H9 (cell line): ENCODE data around the gene SPOUT1. TPM values are rescaled to one million over a fixed set of nuclear protein-coding genes. Genes with fewer than 3 reads are reported as not detected.

ENCODE experiments used
- DNase-seq: peaks from one replicate; pipeline ENCODE4 v3.0.0-alpha.2; 2017
- H2AFZ ChIP-seq: one replicate; pipeline ENCODE4 v1.6.1; 2013; ENCODE audit warnings: mild to moderate bottlenecking, low read length, control low read depth, moderate library complexity
- H2AK5ac ChIP-seq: 2 replicates; pipeline ENCODE4 v1.6.1; 2013; ENCODE audit warnings: low read length, control low read depth, mixed read lengths; ENCODE audit not compliant: insufficient read length
- H2BK120ac ChIP-seq: one replicate; pipeline ENCODE4 v1.6.1; 2013; ENCODE audit warnings: low read depth, mild to moderate bottlenecking, low read length, control low read depth, inconsistent platforms; ENCODE audit not compliant: poor library complexity, severe bottlenecking
- H2BK12ac ChIP-seq: 2 replicates; pipeline ENCODE4 v1.6.1; 2013; ENCODE audit warnings: low read length, control low read depth, mixed read lengths, low read depth; ENCODE audit not compliant: insufficient read length
- H2BK15ac ChIP-seq: 2 replicates; pipeline ENCODE4 v1.6.1; 2013; ENCODE audit warnings: low read depth, low read length, control low read depth
- H2BK20ac ChIP-seq: one replicate; pipeline ENCODE4 v1.6.1; 2013; ENCODE audit warnings: low read depth, mild to moderate bottlenecking, low read length, control low read depth, inconsistent platforms; ENCODE audit not compliant: poor library complexity, severe bottlenecking
- H2BK5ac ChIP-seq: 2 replicates; pipeline ENCODE4 v1.6.1; 2013; ENCODE audit warnings: low read length, control low read depth, mixed read lengths; ENCODE audit not compliant: insufficient read length
- H3K14ac ChIP-seq: 2 replicates; pipeline ENCODE4 v1.6.1; 2013; ENCODE audit warnings: low read length, control low read depth; ENCODE audit not compliant: insufficient read depth
- H3K18ac ChIP-seq: 2 replicates; pipeline ENCODE4 v1.6.1; 2013; ENCODE audit warnings: low read depth, mild to moderate bottlenecking, mixed read lengths, low read length, control low read depth; ENCODE audit not compliant: insufficient read length
- H3K23ac ChIP-seq: 2 replicates; pipeline ENCODE4 v1.6.1; 2013; ENCODE audit warnings: low read length, control low read depth, mixed read lengths, low read depth; ENCODE audit not compliant: insufficient read length
- H3K23me2 ChIP-seq: 2 replicates; pipeline ENCODE4 v1.6.1; 2013; ENCODE audit warnings: low read depth, mild to moderate bottlenecking, mixed read lengths, low read length, control low read depth; ENCODE audit not compliant: insufficient read length, poor library complexity, severe bottlenecking
- H3K27ac ChIP-seq: 2 replicates; pipeline ENCODE4 v1.5.1; 2013; ENCODE audit warnings: low read length, control low read depth, mixed read lengths, low read depth; ENCODE audit not compliant: insufficient read length
- H3K27me3 ChIP-seq: 2 replicates; pipeline ENCODE4 v1.6.1; 2013; ENCODE audit warnings: low read length, control low read depth, inconsistent platforms; ENCODE audit not compliant: insufficient read depth
- H3K4ac ChIP-seq: 2 replicates; pipeline ENCODE4 v1.6.1; 2013; ENCODE audit warnings: low read depth, mild to moderate bottlenecking, control low read depth, inconsistent platforms, low read length, moderate library complexity
- H3K4me1 ChIP-seq: 2 replicates; pipeline ENCODE4 v1.6.1; 2013; ENCODE audit warnings: low read length, control low read depth, inconsistent platforms; ENCODE audit not compliant: insufficient read depth
- H3K4me2 ChIP-seq: 2 replicates; pipeline ENCODE4 v1.6.1; 2013; ENCODE audit warnings: low read length, control low read depth, mixed read lengths; ENCODE audit not compliant: insufficient read length, insufficient read depth
- H3K56ac ChIP-seq: 2 replicates; pipeline ENCODE4 v1.6.1; 2013; ENCODE audit warnings: low read depth, mild to moderate bottlenecking, mixed read lengths, low read length, control low read depth; ENCODE audit not compliant: insufficient read length
- H3K79me1 ChIP-seq: 2 replicates; pipeline ENCODE4 v1.6.1; 2013; ENCODE audit warnings: low read depth, mild to moderate bottlenecking, moderate library complexity, low read length, control low read depth, inconsistent platforms; ENCODE audit not compliant: insufficient read depth, poor library complexity, severe bottlenecking
- H3K79me2 ChIP-seq: 2 replicates; pipeline ENCODE4 v1.6.1; 2013; ENCODE audit warnings: low read length, control low read depth, inconsistent platforms; ENCODE audit not compliant: insufficient read depth
- H3K9ac ChIP-seq: 2 replicates; pipeline ENCODE4 v1.6.1; 2013; ENCODE audit warnings: low read length, control low read depth, mixed read lengths; ENCODE audit not compliant: insufficient read length; ENCODE audit errors: extremely low read depth
- H3K9me3 ChIP-seq: one replicate; pipeline ENCODE4 v1.6.1; 2013; ENCODE audit warnings: low read depth, low read length, inconsistent platforms; ENCODE audit not compliant: control insufficient read depth
- H3T11ph ChIP-seq: one replicate; pipeline ENCODE4 v1.6.1; 2013; ENCODE audit warnings: mild to moderate bottlenecking, low read length, control low read depth, inconsistent platforms
- H4K20me1 ChIP-seq: one replicate; pipeline ENCODE4 v1.6.1; 2013; ENCODE audit not compliant: control insufficient read depth, insufficient read length, insufficient read depth
- H4K5ac ChIP-seq: 2 replicates; pipeline ENCODE4 v1.6.1; 2013; ENCODE audit warnings: low read depth, mild to moderate bottlenecking, mixed read lengths, low read length, control low read depth; ENCODE audit not compliant: insufficient read length
- H4K8ac ChIP-seq: replicated peaks from 2 replicates; pipeline ENCODE4 v1.6.1; 2013; ENCODE audit warnings: low read length, control low read depth, mixed read lengths, low read depth; ENCODE audit not compliant: insufficient read length
- H4K91ac ChIP-seq: 2 replicates; pipeline ENCODE4 v1.6.1; 2013; ENCODE audit warnings: low read depth, mild to moderate bottlenecking, moderate library complexity, mixed read lengths, low read length, control low read depth; ENCODE audit not compliant: insufficient read length
- H3K27ac Mint-ChIP-seq, 3 experiments: 2 replicates in 2 of 3; 3 replicates in 1 of 3; pipeline ENCODE4 v1.8.0; 2020 to 2021; ENCODE audit warnings: mixed read lengths in 3 of 3, mild to moderate bottlenecking in 1 of 3, moderate library complexity in 1 of 3
- H3K27me3 Mint-ChIP-seq: 2 replicates; pipeline ENCODE4 v1.8.0; 2021; ENCODE audit warnings: low read depth, mild to moderate bottlenecking, moderate library complexity, mixed read lengths
- H3K36me3 Mint-ChIP-seq, 3 experiments: 2 replicates in 2 of 3; 3 replicates in 1 of 3; pipeline ENCODE4 v1.8.0; 2020 to 2021; ENCODE audit warnings: low read depth in 3 of 3, mixed read lengths in 3 of 3; ENCODE audit not compliant: insufficient read depth in 1 of 3
- H3K4me1 Mint-ChIP-seq, 2 experiments: 2 replicates each; pipeline ENCODE4 v1.8.0; 2020; ENCODE audit warnings: mixed read lengths in 2 of 2
- H3K4me3 Mint-ChIP-seq, 2 experiments: 2 replicates in 1 of 2; 3 replicates in 1 of 2; pipeline ENCODE4 v1.8.0; 2020 to 2021; ENCODE audit warnings: mild to moderate bottlenecking in 2 of 2, mixed read lengths in 2 of 2, moderate library complexity in 1 of 2
- H3K9me3 Mint-ChIP-seq, 2 experiments: 2 replicates in 1 of 2; 3 replicates in 1 of 2; pipeline ENCODE4 v1.8.0; 2020; ENCODE audit warnings: mild to moderate bottlenecking in 2 of 2, mixed read lengths in 2 of 2, moderate library complexity in 1 of 2
- WGBS: extraction: QIAGEN DNeasy Blood & Tissue Kit; methylation state at CpG from one replicate; pipeline ENCODE4 v1.1.7; 2013; ENCODE audit warnings: missing lambda C conversion rate, low lambda C conversion rate, mixed read lengths; ENCODE audit not compliant: insufficient read length; ENCODE audit errors: extremely low coverage; 5-methylcytosine and 5-hydroxymethylcytosine counted together
- total RNA-seq: library from RNA; stranded (reverse); gene quantifications from 2 replicates; pipeline ENCODE4 v1.2.1, GENCODE V29; 2021
- TF ChIP-seq, protein P1 (sequence below): fragments of 200-600 bp; sonication (generic); conservative IDR thresholded peaks from 3 replicates; pipeline ENCODE4 v1.8.0; 2021; ENCODE audit warnings: antibody characterized with exemption, mild to moderate bottlenecking

The SPOUT1 gene
- total RNA-seq, 1 experiment from 2014 or later = 86.3 TPM

DNA sequence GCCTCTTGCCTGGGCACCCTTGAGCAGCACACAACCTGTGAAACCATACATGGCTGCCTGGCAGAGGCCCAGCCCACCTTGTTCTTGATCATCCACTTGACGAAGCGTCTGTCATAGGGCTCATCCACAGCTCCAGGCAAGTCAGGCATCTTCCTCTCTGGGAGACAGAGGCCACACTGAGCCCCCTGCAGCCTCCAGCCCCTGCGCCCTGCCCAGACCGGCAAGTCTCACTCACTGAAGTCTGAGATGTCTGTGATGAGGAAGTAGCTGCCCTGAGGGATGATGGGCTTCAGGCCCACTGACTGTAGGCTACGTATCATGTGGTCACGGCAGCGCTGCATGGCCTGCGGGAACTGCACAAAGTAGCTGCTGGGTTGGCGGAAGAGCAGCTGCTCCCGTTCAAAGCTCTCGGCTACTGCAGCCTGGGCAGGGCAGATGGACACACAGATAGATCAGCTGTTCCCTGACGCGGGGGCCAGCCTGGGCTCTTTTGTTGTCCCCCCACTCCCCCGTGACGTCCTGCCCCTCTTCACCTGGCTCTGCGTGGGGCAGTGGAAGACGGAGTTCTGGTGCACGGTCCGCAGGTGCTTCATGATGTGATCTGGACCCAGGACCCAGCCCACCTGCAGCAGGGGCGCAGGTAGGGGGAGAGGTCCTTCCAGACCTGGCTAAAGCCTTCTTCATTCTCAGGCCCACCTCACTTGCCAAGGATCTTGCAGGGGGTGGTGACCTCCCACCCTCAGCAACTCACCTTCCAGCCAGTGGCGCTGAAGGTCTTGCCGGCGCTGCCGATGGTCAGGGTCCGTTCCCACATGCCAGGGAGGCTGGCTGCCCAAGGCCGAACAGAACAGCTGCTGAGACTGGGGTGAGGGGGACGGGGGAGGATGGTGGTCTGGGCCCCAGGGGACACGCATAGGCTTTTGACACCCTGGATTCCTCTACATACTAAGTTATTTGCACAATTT, 5.9 kb upstream of the SPOUT1 start:
- Histone ChIP-seq H4K91ac (no peak overlapping the region), H3K14ac (no peak overlapping the region), H2AFZ (no peak overlapping the region), H2BK12ac (no peak overlapping the region), H3K4me2 (no peak overlapping the region), H2BK20ac (no peak overlapping the region), H3K23ac (no peak overlapping the region), H3K4me1 (no peaks in the 10 kb centered on the region), H4K20me1 (no peaks in the 10 kb centered on the region), H3K56ac (no peak overlapping the region), H2BK5ac (no peak overlapping the region), H3K4ac (no peak overlapping the region), H4K8ac (no peak overlapping the region), H3K79me2 (no peaks in the 10 kb centered on the region), H3K9ac (no peak overlapping the region), H3K27ac (no peak overlapping the region), H4K5ac (no peak overlapping the region), H3K9me3 (no peaks in the 10 kb centered on the region), H2AK5ac (no peak overlapping the region), H2BK15ac (no peak overlapping the region), H3K18ac (no peak overlapping the region), H3K79me1 (no peaks in the 10 kb centered on the region), H3K27me3 (no peaks in the 10 kb centered on the region), H3K23me2 (no peaks in the 10 kb centered on the region), H2BK120ac (no peak overlapping the region), H3T11ph (no peak overlapping the region)
- H3K27me3 Mint-ChIP-seq = no peaks in the 10 kb centered on the region
- no CpG with 5 or more reads among the region's 28 CpGs for WGBS
- no peak overlapping the region; a peak in 1 of 5 replicates for H3K4me3 Mint-ChIP-seq
- no peaks in the 10 kb centered on the region for H3K4me1 Mint-ChIP-seq
- no peaks in the 10 kb centered on the region; a peak in 1 of 5 replicates for H3K9me3 Mint-ChIP-seq
- H3K27ac Mint-ChIP-seq = no peak overlapping the region
- DNase-seq = no peak
- TF ChIP-seq, protein P1, sequence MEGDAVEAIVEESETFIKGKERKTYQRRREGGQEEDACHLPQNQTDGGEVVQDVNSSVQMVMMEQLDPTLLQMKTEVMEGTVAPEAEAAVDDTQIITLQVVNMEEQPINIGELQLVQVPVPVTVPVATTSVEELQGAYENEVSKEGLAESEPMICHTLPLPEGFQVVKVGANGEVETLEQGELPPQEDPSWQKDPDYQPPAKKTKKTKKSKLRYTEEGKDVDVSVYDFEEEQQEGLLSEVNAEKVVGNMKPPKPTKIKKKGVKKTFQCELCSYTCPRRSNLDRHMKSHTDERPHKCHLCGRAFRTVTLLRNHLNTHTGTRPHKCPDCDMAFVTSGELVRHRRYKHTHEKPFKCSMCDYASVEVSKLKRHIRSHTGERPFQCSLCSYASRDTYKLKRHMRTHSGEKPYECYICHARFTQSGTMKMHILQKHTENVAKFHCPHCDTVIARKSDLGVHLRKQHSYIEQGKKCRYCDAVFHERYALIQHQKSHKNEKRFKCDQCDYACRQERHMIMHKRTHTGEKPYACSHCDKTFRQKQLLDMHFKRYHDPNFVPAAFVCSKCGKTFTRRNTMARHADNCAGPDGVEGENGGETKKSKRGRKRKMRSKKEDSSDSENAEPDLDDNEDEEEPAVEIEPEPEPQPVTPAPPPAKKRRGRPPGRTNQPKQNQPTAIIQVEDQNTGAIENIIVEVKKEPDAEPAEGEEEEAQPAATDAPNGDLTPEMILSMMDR = no peak
- H3K36me3 Mint-ChIP-seq = peaks cover 18 to 30% (median 22%) of the 10 kb centered on the region in 3 experiments; a peak in 6 of 7 replicates
